Measurements from ENCODE around the gene PIGT.

Gene PIGT

GRCh38 chr20:45436732-45437485 is 21.0 kb downstream of the PIGT start:
- peak; percentile 85 to 91 (median 89) for DNase-seq
- ChIA-PET POLR2A (interaction anchor here (0.5 to 2.3 kb wide), 5 partner anchors 21 to 100 kb away, joined by 3 to 12 read pairs (median 4); partner anchors contain the start of genes PIGT and SYS1), CTCF (interaction anchor here (0.8 to 15.5 kb wide), 34 partner anchors 9 to 524 kb away, joined by 3 to 353 read pairs (median 4); partner anchors contain the start of genes DBNDD2, MATN4, PIGT and SDC4)
- H3K4me1 ChIP-seq (ENCODE audit: control extremely low read depth in 1 of 4, control insufficient read depth in 4 of 4, insufficient read depth in 4 of 4, low read length in 3 of 4) = peaks cover 0 to 29% (median 14%) of the 10 kb centered on the region in 4 experiments
- peak overlapping the region; percentile 41 to 62 for H3K27ac ChIP-seq (ENCODE audit: insufficient read depth in 1 of 2, low read depth in 1 of 2, low read length in 2 of 2, poor library complexity in 1 of 2, severe bottlenecking in 2 of 2)
- H3K4me3 ChIP-seq (ENCODE audit: control insufficient read depth in 1 of 7, extremely low read depth in 1 of 7, insufficient read depth in 4 of 7, low read depth in 2 of 7, low read length in 6 of 7) = peak overlapping the region; percentile 22 to 83 (median 60)
- no peaks in the 10 kb centered on the region for H3K9me3 ChIP-seq (ENCODE audit: control extremely low read depth in 1 of 5, control insufficient read depth in 4 of 5, insufficient read depth in 2 of 5, low read depth in 1 of 5, low read length in 4 of 5)
- H3K36me3 ChIP-seq (ENCODE audit: control insufficient read depth in 4 of 4, insufficient read depth in 4 of 4, low read length in 3 of 4) = no peaks in the 10 kb centered on the region
- no peaks in the 10 kb centered on the region for H3K27me3 ChIP-seq (replicated peaks in 2 of 5; ENCODE audit: control insufficient read depth in 4 of 5, insufficient read depth in 5 of 5, low read length in 4 of 5)
- WGBS (ENCODE audit: insufficient coverage) = 8% methylated on average over 31 of the region's 33 CpGs

DNA sequence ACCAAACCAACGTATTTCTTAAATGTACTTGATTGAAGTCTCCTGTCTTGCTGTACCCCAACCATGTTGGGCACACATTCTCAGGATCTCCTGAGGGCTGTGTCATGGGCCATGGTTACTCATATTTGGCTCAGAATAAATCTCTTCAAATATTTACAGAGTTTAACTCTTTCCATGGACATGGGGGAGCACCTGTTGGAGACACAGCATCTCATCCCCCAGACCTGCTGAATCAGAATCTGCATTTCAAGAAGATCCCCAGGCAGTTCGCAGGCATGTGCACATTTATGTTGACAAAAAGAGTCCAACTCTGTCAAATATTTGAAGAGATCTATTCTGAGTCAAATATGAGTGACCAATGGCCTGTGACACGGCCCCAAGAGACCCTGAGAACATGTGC is 24.5 kb downstream of the PIGT start:
- Histone ChIP-seq H3K36me3 (ENCODE audit: control insufficient read depth in 4 of 4, insufficient read depth in 4 of 4, low read length in 3 of 4) (no peaks in the 10 kb centered on the region), H3K27ac (ENCODE audit: insufficient read depth in 1 of 2, low read depth in 1 of 2, low read length in 2 of 2, poor library complexity in 1 of 2, severe bottlenecking in 2 of 2) (no peak overlapping the region), H3K9me3 (ENCODE audit: control extremely low read depth in 1 of 5, control insufficient read depth in 4 of 5, insufficient read depth in 2 of 5, low read depth in 1 of 5, low read length in 4 of 5) (no peaks in the 10 kb centered on the region), H3K27me3 (replicated peaks in 2 of 5; ENCODE audit: control insufficient read depth in 4 of 5, insufficient read depth in 5 of 5, low read length in 4 of 5) (no peaks in the 10 kb centered on the region), H3K4me1 (ENCODE audit: control extremely low read depth in 1 of 4, control insufficient read depth in 4 of 4, insufficient read depth in 4 of 4, low read length in 3 of 4) (peaks cover 0 to 11% (median 6%) of the 10 kb centered on the region in 4 experiments), H3K4me3 (ENCODE audit: control insufficient read depth in 1 of 7, extremely low read depth in 1 of 7, insufficient read depth in 4 of 7, low read depth in 2 of 7, low read length in 6 of 7) (no peak overlapping the region)
- 95% methylated on average over 3 of the region's 3 CpGs for WGBS (ENCODE audit: insufficient coverage)
- ChIA-PET CTCF (interaction anchor here (1.2 to 15.5 kb wide), 4 partner anchors 10 to 119 kb away, joined by 4 to 353 read pairs (median 6); partner anchors contain the start of genes SYS1 and TP53TG5), POLR2A (no interaction called here)
- DNase-seq = no peak

DNA sequence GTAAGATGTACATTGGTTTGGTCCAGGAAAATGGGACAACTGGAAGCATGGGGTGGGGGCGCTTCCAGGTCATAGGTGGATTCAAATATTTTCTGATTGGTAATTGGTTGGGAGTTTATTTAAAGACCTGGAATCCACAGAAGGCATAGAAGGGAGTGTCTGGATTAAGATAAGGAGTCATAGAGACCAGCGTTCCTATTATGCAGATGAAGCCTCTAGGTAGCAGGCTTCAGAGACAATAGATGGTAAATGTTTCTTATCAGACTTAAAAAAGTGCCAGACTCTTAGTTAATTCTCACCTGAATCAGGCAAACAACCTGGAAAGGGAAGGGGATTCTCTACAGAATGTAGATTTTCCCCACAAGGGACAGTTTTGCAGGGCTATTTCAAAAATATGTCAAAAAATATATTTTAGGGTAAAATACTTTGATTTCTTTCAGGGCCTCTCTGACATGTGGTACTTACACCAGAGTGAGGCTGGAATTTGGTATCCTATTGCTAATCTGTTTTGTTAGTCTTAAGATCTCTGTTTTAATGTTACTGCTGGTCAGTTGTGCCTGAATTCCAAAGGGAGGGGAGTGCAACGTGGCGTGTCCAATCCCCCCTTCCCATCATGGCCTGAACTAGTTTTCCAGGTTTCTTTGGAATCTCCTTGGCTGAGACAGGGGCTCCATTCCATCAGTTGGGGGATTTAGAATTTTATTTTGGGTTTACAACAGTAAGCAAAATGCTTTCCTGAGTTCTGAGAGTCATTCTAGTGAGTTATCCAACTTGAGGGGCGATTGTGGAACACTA is 25.1 kb downstream of the PIGT start:
- POLR2A ChIA-PET = no interaction called here

GRCh38 chr20:45441746-45442145 is 25.8 kb downstream of the PIGT start:
- Histone ChIP-seq H3K36me3 (ENCODE audit: control insufficient read depth in 4 of 4, insufficient read depth in 4 of 4, low read length in 3 of 4) (no peaks in the 10 kb centered on the region), H3K27me3 (replicated peaks in 2 of 5; ENCODE audit: control insufficient read depth in 4 of 5, insufficient read depth in 5 of 5, low read length in 4 of 5) (no peaks in the 10 kb centered on the region), H3K4me3 (ENCODE audit: control insufficient read depth in 1 of 7, extremely low read depth in 1 of 7, insufficient read depth in 4 of 7, low read depth in 2 of 7, low read length in 6 of 7) (no peak overlapping the region), H3K27ac (ENCODE audit: insufficient read depth in 1 of 2, low read depth in 1 of 2, low read length in 2 of 2, poor library complexity in 1 of 2, severe bottlenecking in 2 of 2) (no peak overlapping the region), H3K4me1 (ENCODE audit: control extremely low read depth in 1 of 4, control insufficient read depth in 4 of 4, insufficient read depth in 4 of 4, low read length in 3 of 4) (peaks cover 0 to 3% (median 2%) of the 10 kb centered on the region in 4 experiments), H3K9me3 (ENCODE audit: control extremely low read depth in 1 of 5, control insufficient read depth in 4 of 5, insufficient read depth in 2 of 5, low read depth in 1 of 5, low read length in 4 of 5) (no peaks in the 10 kb centered on the region)
- DNase-seq = no peak
- POLR2A ChIA-PET = no interaction called here
- CTCF ChIA-PET = no interaction called here
- no CpG with 5 or more reads among the region's 1 CpG for WGBS (ENCODE audit: insufficient coverage)

More for the DNA sequence above, 25.1 kb downstream of the PIGT start:
- H3K9me3 ChIP-seq (ENCODE audit: control extremely low read depth in 1 of 5, control insufficient read depth in 4 of 5, insufficient read depth in 2 of 5, low read depth in 1 of 5, low read length in 4 of 5) = no peaks in the 10 kb centered on the region
- no peaks in the 10 kb centered on the region for H3K36me3 ChIP-seq (ENCODE audit: control insufficient read depth in 4 of 4, insufficient read depth in 4 of 4, low read length in 3 of 4)
- CTCF ChIA-PET = interaction anchor here (2.0 to 15.5 kb wide), 2 partner anchors 71 to 120 kb away, joined by 6 to 353 read pairs; partner anchors contain the start of genes SYS1 and TP53TG5
- H3K4me1 ChIP-seq (ENCODE audit: control extremely low read depth in 1 of 4, control insufficient read depth in 4 of 4, insufficient read depth in 4 of 4, low read length in 3 of 4) = peaks cover 0 to 9% (median 6%) of the 10 kb centered on the region in 4 experiments
- no peak overlapping the region for H3K27ac ChIP-seq (ENCODE audit: insufficient read depth in 1 of 2, low read depth in 1 of 2, low read length in 2 of 2, poor library complexity in 1 of 2, severe bottlenecking in 2 of 2)
- DNase-seq = no peak
- WGBS (ENCODE audit: insufficient coverage) = 94% methylated on average over 3 of the region's 5 CpGs
- H3K27me3 ChIP-seq (replicated peaks in 2 of 5; ENCODE audit: control insufficient read depth in 4 of 5, insufficient read depth in 5 of 5, low read length in 4 of 5) = no peaks in the 10 kb centered on the region
- H3K4me3 ChIP-seq (ENCODE audit: control insufficient read depth in 1 of 7, extremely low read depth in 1 of 7, insufficient read depth in 4 of 7, low read depth in 2 of 7, low read length in 6 of 7) = no peak overlapping the region

GRCh38 chr20:45444050-45444449 is 28.1 kb downstream of the PIGT start:
- Histone ChIP-seq H3K27ac (ENCODE audit: insufficient read depth in 1 of 2, low read depth in 1 of 2, low read length in 2 of 2, poor library complexity in 1 of 2, severe bottlenecking in 2 of 2) (no peak overlapping the region), H3K4me3 (ENCODE audit: control insufficient read depth in 1 of 7, extremely low read depth in 1 of 7, insufficient read depth in 4 of 7, low read depth in 2 of 7, low read length in 6 of 7) (no peak overlapping the region), H3K27me3 (replicated peaks in 2 of 5; ENCODE audit: control insufficient read depth in 4 of 5, insufficient read depth in 5 of 5, low read length in 4 of 5) (no peaks in the 10 kb centered on the region), H3K9me3 (ENCODE audit: control extremely low read depth in 1 of 5, control insufficient read depth in 4 of 5, insufficient read depth in 2 of 5, low read depth in 1 of 5, low read length in 4 of 5) (no peaks in the 10 kb centered on the region), H3K36me3 (ENCODE audit: control insufficient read depth in 4 of 4, insufficient read depth in 4 of 4, low read length in 3 of 4) (no peaks in the 10 kb centered on the region), H3K4me1 (ENCODE audit: control extremely low read depth in 1 of 4, control insufficient read depth in 4 of 4, insufficient read depth in 4 of 4, low read length in 3 of 4) (peaks cover 0 to 2% (median 0%) of the 10 kb centered on the region in 4 experiments)
- ChIA-PET CTCF (interaction anchor here (1.0 to 1.4 kb wide), 5 partner anchors 8 to 121 kb away, joined by 4 to 6 read pairs (median 4); no protein-coding TSS in a partner anchor), POLR2A (no interaction called here)
- no peak for DNase-seq

GRCh38 chr20:45445805-45446562 is 30.0 kb downstream of the PIGT start:
- H3K27me3 ChIP-seq (replicated peaks in 2 of 5; ENCODE audit: control insufficient read depth in 4 of 5, insufficient read depth in 5 of 5, low read length in 4 of 5) = no peaks in the 10 kb centered on the region
- H3K4me1 ChIP-seq (ENCODE audit: control extremely low read depth in 1 of 4, control insufficient read depth in 4 of 4, insufficient read depth in 4 of 4, low read length in 3 of 4) = no peaks in the 10 kb centered on the region
- POLR2A ChIA-PET = no interaction called here
- no peak overlapping the region for H3K27ac ChIP-seq (ENCODE audit: insufficient read depth in 1 of 2, low read depth in 1 of 2, low read length in 2 of 2, poor library complexity in 1 of 2, severe bottlenecking in 2 of 2)
- no peak overlapping the region for H3K4me3 ChIP-seq (ENCODE audit: control insufficient read depth in 1 of 7, extremely low read depth in 1 of 7, insufficient read depth in 4 of 7, low read depth in 2 of 7, low read length in 6 of 7)
- CTCF ChIA-PET = interaction anchor here (0.6 to 1.9 kb wide), 10 partner anchors 9 to 166 kb away, joined by 3 to 6 read pairs (median 4); no protein-coding TSS in a partner anchor
- WGBS (ENCODE audit: insufficient coverage) = 75% methylated on average over 5 of the region's 7 CpGs
- DNase-seq = peak in 1 of 3 donors; percentile 17
- H3K9me3 ChIP-seq (ENCODE audit: control extremely low read depth in 1 of 5, control insufficient read depth in 4 of 5, insufficient read depth in 2 of 5, low read depth in 1 of 5, low read length in 4 of 5) = no peaks in the 10 kb centered on the region
- no peaks in the 10 kb centered on the region for H3K36me3 ChIP-seq (ENCODE audit: control insufficient read depth in 4 of 4, insufficient read depth in 4 of 4, low read length in 3 of 4)

Data from common myeloid progenitor, CD34-positive (primary cell).